ENCODE measurements around the gene ST6GALNAC5.

GRCh38 chr1:77061162-77061561, 193.9 kb downstream of the ST6GALNAC5 start:
- TF ChIP-seq POLR2A (IDR thresholded peaks at IDR 0.05; ENCODE audit: low read depth) = no peak
- no peak for TF ChIP-seq CTCF (IDR thresholded peaks at IDR 0.05)
- no peak for TF ChIP-seq POLR2AphosphoS5 (IDR thresholded peaks at IDR 0.05)

Data from esophagus muscularis mucosa (tissue), 3 donors.